GM12865 (cell line): Measurements from ENCODE around the gene VIM.

Experiments
- DNase-seq: peaks from one replicate; pipeline ENCODE4 v3.0.0; 2010; ENCODE audit warnings: low read depth
- H3K4me3 ChIP-seq: 2 replicates; pipeline ENCODE4 v1.5.1; 2011; ENCODE audit warnings: mild to moderate bottlenecking, low read depth, low read length, control low read depth
- CTCF ChIP-seq: IDR thresholded peaks from 2 replicates; pipeline ENCODE4 v1.5.1; 2011; ENCODE audit warnings: low read length, control low read depth, low read depth, inconsistent platforms; ENCODE audit not compliant: insufficient read depth; ENCODE audit errors: missing control alignments

The VIM gene

DNA sequence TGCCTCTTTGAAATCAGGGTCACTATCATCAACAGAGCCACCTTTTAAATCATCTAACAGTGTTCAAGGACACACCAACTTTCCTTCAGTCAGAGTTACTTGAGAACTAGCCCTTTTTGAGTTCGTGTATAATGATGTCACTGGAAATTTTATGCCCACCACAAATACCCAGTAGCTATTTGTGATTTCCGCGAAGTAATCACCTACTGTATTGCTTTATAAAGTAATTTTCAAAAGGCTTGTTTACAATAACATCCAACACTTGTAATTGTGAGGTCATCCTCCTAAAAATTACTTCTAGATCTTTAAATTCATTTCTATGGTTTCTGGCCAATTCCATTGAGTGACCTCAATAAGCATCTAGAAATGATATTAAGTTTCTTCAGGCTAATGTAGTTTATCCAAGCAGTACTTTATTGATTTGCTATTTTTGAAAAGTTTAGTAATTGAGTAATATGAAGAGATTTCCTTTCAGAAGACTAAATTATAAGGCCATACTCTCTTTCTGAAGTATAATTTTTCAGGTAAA, 39.3 kb upstream of the VIM start:
- H3K4me3 ChIP-seq: no peak overlapping the region
- DNase-seq: no peak
- TF ChIP-seq CTCF: no peak

- TF ChIP-seq CTCF: no peak
- no peak for DNase-seq
- no peak overlapping the region for H3K4me3 ChIP-seq
These were observed 37.4 kb upstream of the VIM start for GRCh38 chr10:17190602-17191001.

DNA sequence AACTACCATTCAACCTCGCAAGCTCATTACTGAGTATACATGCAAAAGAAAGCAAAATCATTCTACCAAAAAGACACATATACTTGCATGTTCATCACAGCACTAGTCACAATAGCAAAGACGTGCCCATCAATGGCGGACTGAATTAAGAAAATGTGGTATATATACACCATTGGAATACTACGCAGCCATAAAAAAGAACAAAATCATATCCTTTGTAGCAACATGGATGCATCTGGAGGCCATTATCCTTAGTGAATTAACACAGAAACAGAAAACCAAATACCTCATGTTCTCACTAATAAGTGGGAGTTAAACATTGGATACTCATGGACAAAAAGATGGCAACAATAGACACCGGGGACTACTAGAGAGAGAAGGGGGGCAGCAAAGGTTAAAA, 33.0 kb upstream of the VIM start:
- H3K4me3 ChIP-seq: no peak overlapping the region
- no peak for DNase-seq
- TF ChIP-seq CTCF: no peak

DNA sequence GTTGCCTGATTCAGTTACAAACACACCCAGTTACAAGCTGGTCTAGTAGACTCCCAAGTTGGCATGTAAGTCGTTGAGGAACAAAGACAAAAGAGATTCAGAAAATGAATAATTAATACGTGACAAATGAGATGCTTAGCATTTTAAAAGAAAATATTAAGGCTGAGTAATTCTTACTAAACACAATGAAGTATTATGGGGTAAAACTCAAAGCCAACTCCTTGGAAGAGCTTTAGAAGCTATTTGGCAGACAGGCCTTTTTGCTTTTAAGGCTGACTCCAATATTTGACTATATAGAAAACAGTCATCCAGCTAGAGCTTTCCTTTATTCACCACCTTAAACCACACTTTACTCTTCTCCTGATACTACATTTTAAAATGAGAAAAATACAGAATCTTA, 32.0 kb upstream of the VIM start:
- TF ChIP-seq CTCF: no peak
- DNase-seq: no peak
- no peak overlapping the region for H3K4me3 ChIP-seq

GRCh38 chr10:17196573-17196972, 31.5 kb upstream of the VIM start:
- no peak for DNase-seq
- no peak for TF ChIP-seq CTCF

GRCh38 chr10:17199351-17199804, 28.7 kb upstream of the VIM start:
- DNase-seq: no peak
- H3K4me3 ChIP-seq: no peak overlapping the region
- TF ChIP-seq CTCF: no peak

More at GRCh38 chr10:17196573-17196972, 31.5 kb upstream of the VIM start:
- no peak overlapping the region for H3K4me3 ChIP-seq
